Stimulated activated CD8-positive, alpha-beta memory T cell treated with anti-CD3 and anti-CD28 coated beads, Interleukin-15, amount 100 ng/mL, for 48 hours (primary cell): ENCODE results near the gene COMT.

Experiments used
- DNase-seq, 2 donors: peaks; one replicate each; pipeline ENCODE4 v3.0.0-alpha.2; 2020; ENCODE audit warnings: low read depth in 2 of 2

The COMT gene

GRCh38 chr22:20011993-20012740 lies 70.6 kb downstream of the COMT start:
- no peak for DNase-seq

DNA sequence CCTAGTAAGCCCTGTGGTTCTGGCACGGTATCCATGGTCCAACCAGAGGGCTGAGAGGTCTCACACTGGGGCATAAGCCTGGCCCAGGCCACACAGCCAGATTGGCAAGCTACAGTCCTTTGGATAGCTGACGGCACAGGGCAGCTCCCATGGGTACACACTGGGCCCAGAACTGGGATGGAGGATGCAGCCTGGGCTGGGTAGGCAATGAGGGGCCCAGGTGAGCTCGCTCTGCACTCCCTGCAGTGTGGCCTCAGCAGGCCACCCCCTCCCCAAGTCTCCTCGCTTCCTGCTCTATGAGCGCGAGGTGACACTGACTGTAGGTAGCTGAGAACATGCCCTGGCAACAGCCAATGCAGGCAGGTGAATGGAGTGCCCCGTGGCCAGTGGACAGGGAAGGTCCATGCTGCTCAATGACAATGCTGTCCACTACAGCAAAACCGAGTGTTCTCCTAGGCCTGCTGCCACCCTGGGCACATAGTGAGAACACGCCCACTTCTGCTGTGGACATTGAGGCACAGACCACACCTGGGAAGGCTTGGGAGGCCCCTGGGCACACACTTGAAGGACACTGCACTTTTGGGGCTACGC lies 71.3 kb downstream of the COMT start:
- DNase-seq = no peak

DNA sequence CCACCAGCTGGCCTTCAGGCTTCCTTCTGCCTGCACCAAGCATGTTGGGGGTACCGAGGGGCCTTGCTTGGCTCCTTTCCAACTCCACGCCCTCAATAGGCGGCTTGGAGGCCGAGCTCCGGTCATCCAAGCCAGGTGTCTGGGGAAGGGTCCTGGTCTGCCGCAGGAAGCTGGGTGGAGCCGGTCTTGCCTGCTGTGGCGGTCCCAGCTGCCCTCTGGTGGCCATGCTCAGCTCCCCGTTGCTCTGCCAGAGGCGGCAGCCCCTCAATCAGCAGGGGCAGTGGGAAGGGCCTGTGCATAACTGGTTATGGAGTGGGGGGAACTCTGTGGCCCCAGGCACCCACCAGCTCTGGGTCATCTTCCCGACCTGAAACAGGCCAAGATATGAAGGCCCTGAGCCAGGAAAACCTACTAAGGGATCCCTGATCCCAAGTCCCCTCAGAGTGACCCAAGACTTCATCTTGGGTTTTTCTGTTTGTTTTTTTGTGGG lies 71.9 kb downstream of the COMT start:
- peak; percentile 27 to 34 for DNase-seq

DNA sequence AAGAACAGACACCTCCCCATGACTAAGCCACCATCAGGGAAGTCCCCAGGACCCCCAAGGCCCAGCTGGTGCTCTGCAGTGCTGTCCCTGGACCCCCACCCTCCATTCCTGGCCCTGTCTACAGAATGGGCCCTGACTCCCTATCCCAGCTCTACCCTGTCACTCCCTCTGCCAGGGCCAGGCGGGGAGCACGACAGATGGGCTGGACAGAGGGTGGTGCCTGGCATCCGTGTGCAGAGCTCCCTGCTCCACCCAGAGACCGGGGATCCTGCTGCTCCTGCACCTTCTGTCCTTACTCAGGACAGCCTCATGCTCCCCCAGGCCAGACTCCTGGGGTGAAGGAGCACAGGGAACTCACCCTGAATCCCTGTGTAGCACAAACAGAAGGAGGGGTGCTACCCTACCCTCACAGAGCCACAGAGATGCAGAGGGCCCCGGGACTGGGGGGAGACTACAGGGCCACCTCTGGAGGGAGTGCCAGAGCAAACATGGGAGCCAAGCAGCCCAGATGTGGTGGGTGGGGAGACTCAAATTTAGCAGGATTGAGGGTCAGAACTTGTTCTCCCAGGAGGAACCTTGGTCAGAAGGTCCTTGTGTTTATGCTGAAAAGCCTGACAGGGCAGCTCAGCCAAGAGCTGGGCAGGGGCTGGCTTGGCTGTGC lies 73.1 kb downstream of the COMT start:
- no peak for DNase-seq

GRCh38 chr22:20015187-20015625 lies 73.6 kb downstream of the COMT start:
- no peak for DNase-seq

GRCh38 chr22:20015971-20016733 lies 74.6 kb downstream of the COMT start:
- DNase-seq = no peak

- peak; percentile 82 to 84 for DNase-seq
Observed at GRCh38 chr22:20016734-20017621, 75.4 kb downstream of the COMT start, which contains the start of gene ARVCF. Gene ARVCF, minus strand, starts transcription at chr22:20016823. Its CDS starts 26,029 bp downstream, at chr22:19990794.

GRCh38 chr22:20017622-20017958 lies 76.0 kb downstream of the COMT start:
- no peak for DNase-seq

DNA sequence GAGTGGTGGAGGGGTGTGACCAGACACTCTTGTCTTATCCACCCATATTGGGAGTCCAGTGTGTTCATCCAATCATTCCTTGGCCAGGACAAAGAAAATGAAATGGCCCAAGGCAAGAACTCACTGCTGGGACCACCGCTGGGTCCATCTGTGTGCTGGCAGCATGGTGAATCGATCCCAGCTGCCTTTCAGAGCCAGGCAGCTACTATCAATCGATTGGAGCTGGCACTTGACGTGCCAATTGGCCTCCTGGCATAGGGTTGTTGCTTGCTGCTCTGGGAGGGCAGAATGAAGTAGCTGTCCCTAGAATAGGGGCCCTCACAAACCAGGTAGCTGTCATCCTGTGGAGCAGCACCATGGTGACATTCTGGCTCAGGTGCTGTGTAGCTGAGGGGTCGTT lies 76.4 kb downstream of the COMT start:
- no peak for DNase-seq
